Measurements from ENCODE around the gene ADD1.
"Not testable (repeated sequence)": the region's sequence is repeated elsewhere in the genome, so short reads cannot be mapped to it uniquely, and the experiment has no call there.

DNA sequence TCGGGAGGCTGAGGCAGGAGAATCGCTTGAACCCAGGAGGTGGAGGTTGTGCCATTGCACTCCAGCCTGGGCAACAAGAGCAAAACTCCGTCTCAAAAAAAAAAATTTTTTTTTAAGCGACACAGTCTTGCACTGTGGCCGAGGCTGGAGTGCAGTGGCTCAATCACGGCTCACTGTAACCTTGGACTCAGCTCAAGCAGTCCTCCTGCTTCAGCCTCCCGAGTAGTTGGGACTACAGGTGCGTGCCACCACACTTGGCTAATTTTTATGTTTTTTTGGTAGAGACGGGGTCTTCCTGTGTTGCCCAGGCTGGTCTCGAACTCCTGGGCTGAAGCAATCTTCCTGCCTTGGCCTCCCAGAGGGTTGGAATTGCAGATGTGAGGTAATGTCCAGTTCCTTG lies 94.8 kb downstream of the ADD1 start:
- TF ChIP-seq, protein P1, sequence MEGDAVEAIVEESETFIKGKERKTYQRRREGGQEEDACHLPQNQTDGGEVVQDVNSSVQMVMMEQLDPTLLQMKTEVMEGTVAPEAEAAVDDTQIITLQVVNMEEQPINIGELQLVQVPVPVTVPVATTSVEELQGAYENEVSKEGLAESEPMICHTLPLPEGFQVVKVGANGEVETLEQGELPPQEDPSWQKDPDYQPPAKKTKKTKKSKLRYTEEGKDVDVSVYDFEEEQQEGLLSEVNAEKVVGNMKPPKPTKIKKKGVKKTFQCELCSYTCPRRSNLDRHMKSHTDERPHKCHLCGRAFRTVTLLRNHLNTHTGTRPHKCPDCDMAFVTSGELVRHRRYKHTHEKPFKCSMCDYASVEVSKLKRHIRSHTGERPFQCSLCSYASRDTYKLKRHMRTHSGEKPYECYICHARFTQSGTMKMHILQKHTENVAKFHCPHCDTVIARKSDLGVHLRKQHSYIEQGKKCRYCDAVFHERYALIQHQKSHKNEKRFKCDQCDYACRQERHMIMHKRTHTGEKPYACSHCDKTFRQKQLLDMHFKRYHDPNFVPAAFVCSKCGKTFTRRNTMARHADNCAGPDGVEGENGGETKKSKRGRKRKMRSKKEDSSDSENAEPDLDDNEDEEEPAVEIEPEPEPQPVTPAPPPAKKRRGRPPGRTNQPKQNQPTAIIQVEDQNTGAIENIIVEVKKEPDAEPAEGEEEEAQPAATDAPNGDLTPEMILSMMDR (IDR thresholded peaks at IDR 0.05) = not testable (repeated sequence)
- not testable (repeated sequence) for TF ChIP-seq EZH2, EZH2phosphoT487 (IDR thresholded peaks at IDR 0.05)

Data from neural progenitor cell (in vitro differentiated cells).